IMR-90 (cell line): ENCODE results near the gene JPT2. TPM values are rescaled to one million over a fixed set of nuclear protein-coding genes. Genes with fewer than 3 reads are reported as not detected.

ENCODE experiments used
- ATAC-seq: fragments of 200-7000 bp; cut with Tn5 transposase; 2 replicates; pipeline ENCODE4 v1.9.1; 2020; ENCODE audit warnings: low read depth, mild to moderate bottlenecking, moderate library complexity
- BruUV-seq: library from RNA; stranded (reverse); fragments of 400-500 nt; replicated peaks from 2 replicates; lab custom pipeline; 2021; lab: Mats Ljungman, UMichigan
- CTCF ChIA-PET: fragments of 300-600 bp; formaldehyde crosslinking; extraction: SDS; loops from one replicate; lab custom pipeline; 2021; ENCODE audit warnings: antibody characterized with exemption; lab: Yijun Ruan, JAX
- POLR2A ChIA-PET: fragments of 300-600 bp; sonication (Branson Sonifier 250); formaldehyde crosslinking; loops from one replicate; lab custom pipeline; 2022; ENCODE audit warnings: antibody characterized with exemption; ENCODE audit not compliant: unreplicated experiment; lab: Charles Lee
- DNase-seq: peaks from one replicate; pipeline ENCODE4 v3.0.0; 2013
- H2AFZ ChIP-seq: replicated peaks from 2 replicates; pipeline ENCODE3; 2013; ENCODE audit warnings: low read length, mild to moderate bottlenecking; ENCODE audit not compliant: poor library complexity
- H2AK5ac ChIP-seq: 2 replicates; pipeline ENCODE4 v1.6.1; 2013; ENCODE audit warnings: low read depth, low read length, inconsistent platforms
- H2AK9ac ChIP-seq: replicated peaks from 2 replicates; pipeline ENCODE3; 2013; ENCODE audit warnings: mild to moderate bottlenecking, low read depth, low read length, moderate library complexity; ENCODE audit not compliant: poor library complexity
- H2BK120ac ChIP-seq: 2 replicates; pipeline ENCODE4 v1.6.1; 2013; ENCODE audit warnings: low read depth, low read length, inconsistent platforms
- H2BK15ac ChIP-seq: 3 replicates; pipeline ENCODE4 v1.6.1; 2013; ENCODE audit warnings: low read depth, low read length, inconsistent platforms
- H2BK20ac ChIP-seq: 2 replicates; pipeline ENCODE4 v1.6.1; 2013; ENCODE audit warnings: low read depth, mild to moderate bottlenecking, inconsistent platforms, low read length, moderate library complexity
- H2BK5ac ChIP-seq: 2 replicates; pipeline ENCODE4 v1.6.1; 2013; ENCODE audit warnings: mild to moderate bottlenecking, low read depth, low read length, inconsistent platforms; ENCODE audit not compliant: poor library complexity, severe bottlenecking
- H3K14ac ChIP-seq: replicated peaks from 2 replicates; pipeline ENCODE4 v1.6.1; 2013; ENCODE audit warnings: low read depth, low read length, inconsistent platforms
- H3K18ac ChIP-seq: 2 replicates; pipeline ENCODE4 v1.6.1; 2013; ENCODE audit warnings: low read depth, low read length, control low read depth
- H3K23ac ChIP-seq: 2 replicates; pipeline ENCODE4 v1.6.1; 2013; ENCODE audit warnings: low read depth, low read length, inconsistent platforms
- H3K27ac ChIP-seq: 2 replicates; pipeline ENCODE4 v1.5.1; 2013; ENCODE audit warnings: mild to moderate bottlenecking, control low read depth, low read length; ENCODE audit not compliant: insufficient read depth
- H3K27me3 ChIP-seq: 2 replicates; pipeline ENCODE4 v1.6.1; 2013; ENCODE audit warnings: low read length; ENCODE audit not compliant: control insufficient read depth, insufficient read depth
- H3K36me3 ChIP-seq: 2 replicates; pipeline ENCODE4 v1.6.1; 2013; ENCODE audit warnings: low read length, mixed read lengths; ENCODE audit not compliant: control insufficient read depth, insufficient read depth
- H3K4ac ChIP-seq: 2 replicates; pipeline ENCODE4 v1.6.1; 2013; ENCODE audit warnings: low read depth, low read length, inconsistent platforms
- H3K4me1 ChIP-seq: 2 replicates; pipeline ENCODE4 v1.6.1; 2013; ENCODE audit warnings: low read length, mixed read lengths; ENCODE audit not compliant: control insufficient read depth, insufficient read depth
- H3K4me2 ChIP-seq: 2 replicates; pipeline ENCODE4 v1.6.1; 2013; ENCODE audit warnings: low read depth, mild to moderate bottlenecking, control low read depth, low read length, moderate library complexity
- H3K4me3 ChIP-seq: 2 replicates; pipeline ENCODE4 v1.5.1; 2013; ENCODE audit warnings: low read depth, mild to moderate bottlenecking, control low read depth, low read length, moderate library complexity; ENCODE audit not compliant: insufficient read depth
- H3K56ac ChIP-seq: 2 replicates; pipeline ENCODE4 v1.6.1; 2013; ENCODE audit warnings: low read length, inconsistent platforms; ENCODE audit not compliant: insufficient read depth; ENCODE audit errors: extremely low read depth
- H3K79me1 ChIP-seq, 2 experiments: 2 replicates each; pipeline ENCODE4 v1.6.1; 2013; ENCODE audit warnings: low read length in 2 of 2, inconsistent platforms in 1 of 2, low read depth in 1 of 2
- H3K9ac ChIP-seq: 2 replicates; pipeline ENCODE4 v1.6.1; 2013; ENCODE audit warnings: low read depth, low read length, control low read depth
- H3K9me1 ChIP-seq: 2 replicates; pipeline ENCODE4 v1.6.1; 2013; ENCODE audit warnings: low read length, inconsistent platforms; ENCODE audit not compliant: insufficient read depth
- H3K9me3 ChIP-seq: 2 replicates; pipeline ENCODE4 v1.6.1; 2013; ENCODE audit warnings: low read length; ENCODE audit not compliant: control insufficient read depth, insufficient read depth
- H4K20me1 ChIP-seq: 2 replicates; pipeline ENCODE4 v1.6.1; 2013; ENCODE audit warnings: low read length, inconsistent platforms; ENCODE audit not compliant: insufficient read depth
- H4K5ac ChIP-seq: 2 replicates; pipeline ENCODE4 v1.6.1; 2013; ENCODE audit warnings: mild to moderate bottlenecking, low read depth, low read length, control low read depth
- H4K8ac ChIP-seq, 2 experiments: 2 replicates each; pipeline ENCODE4 v1.6.1; 2013; ENCODE audit warnings: low read depth in 2 of 2, low read length in 2 of 2, control low read depth in 1 of 2, inconsistent platforms in 1 of 2
- H4K91ac ChIP-seq: 2 replicates; pipeline ENCODE4 v1.6.1; 2013; ENCODE audit warnings: low read depth, low read length, inconsistent platforms; ENCODE audit not compliant: insufficient read depth
- BHLHE40 ChIP-seq: fragments of 150-350 bp; IDR thresholded peaks from 2 replicates; pipeline ENCODE4 v1.6.1; 2016; ENCODE audit warnings: mild to moderate bottlenecking, low read depth, low read length
- CHD1 ChIP-seq: IDR thresholded peaks from 2 replicates; pipeline ENCODE4 v1.6.1; 2012; ENCODE audit warnings: low read depth, low read length, improper control_type of control experiment
- MAFK ChIP-seq: IDR thresholded peaks from 2 replicates; pipeline ENCODE4 v1.6.1; 2012; ENCODE audit warnings: low read depth, low read length, improper control_type of control experiment
- MAZ ChIP-seq: IDR thresholded peaks from 2 replicates; pipeline ENCODE4 v1.6.1; 2012; ENCODE audit warnings: low read depth, mild to moderate bottlenecking, low read length, improper control_type of control experiment, moderate library complexity, borderline replicate concordance
- MXI1 ChIP-seq: IDR thresholded peaks from 2 replicates; pipeline ENCODE4 v1.6.1; 2012; ENCODE audit warnings: low read depth, mild to moderate bottlenecking, low read length, moderate library complexity, borderline replicate concordance
- NFE2L2 ChIP-seq: fragments of 150-350 bp; IDR thresholded peaks from 2 replicates; pipeline ENCODE4 v1.6.1; 2016; ENCODE audit warnings: low read depth, mild to moderate bottlenecking, low read length
- POLR2A ChIP-seq: IDR thresholded peaks from 2 replicates; pipeline ENCODE4 v1.6.1; 2012; ENCODE audit warnings: mild to moderate bottlenecking, low read depth, low read length
- RFX5 ChIP-seq: IDR thresholded peaks from 2 replicates; pipeline ENCODE4 v1.8.0; 2012; ENCODE audit warnings: low read depth, mild to moderate bottlenecking, low read length, moderate library complexity
- SMC3 ChIP-seq: fragments of 150-350 bp; IDR thresholded peaks from 2 replicates; pipeline ENCODE4 v1.6.1; 2016; ENCODE audit warnings: low read depth, mild to moderate bottlenecking, antibody characterized with exemption, low read length, moderate library complexity
- USF2 ChIP-seq: fragments of 150-350 bp; IDR thresholded peaks from 2 replicates; pipeline ENCODE4 v1.6.1; 2017; ENCODE audit warnings: mild to moderate bottlenecking, antibody characterized with exemption, low read length, low read depth
- WGBS, 2 experiments: methylation state at CpG; one replicate each; pipeline versions ENCODE4 v1.1.5 to v1.1.7; 2013; ENCODE audit warnings: missing lambda C conversion rate in 2 of 2; ENCODE audit not compliant: insufficient read length in 1 of 2; ENCODE audit errors: extremely low coverage in 2 of 2; 5-methylcytosine and 5-hydroxymethylcytosine counted together
- dilution Hi-C: fragments of 300-500 bp; cut with HindIII; formaldehyde crosslinking; loops from one replicate; pipeline ENCODE4 v1.14.3; 2018; ENCODE audit warnings: low sequenced_read_pairs; ENCODE audit not compliant: unreplicated experiment
- in situ Hi-C: fragments of 300-500 bp; cut with MboI; formaldehyde crosslinking; loops from 3 replicates; pipeline ENCODE4 v1.14.3; 2019; ENCODE audit warnings: low sequenced_read_pairs, inconsistent platforms, mixed read lengths
- intact Hi-C: fragments of 100-400 bp; cut with micrococcal nuclease; formaldehyde crosslinking; loops from 2 replicates; pipeline ENCODE4 v1.10.0; 2022
- polyA plus RNA-seq, 3 experiments: library from polyadenylated mRNA; depleted of rRNA; stranded (reverse); fragments of >200 nt; gene quantifications; 2 replicates each; pipeline ENCODE4 v1.2.3, GENCODE V29; 2012; ENCODE audit warnings: low replicate concordance in 1 of 3
- total RNA-seq: library from RNA; depleted of rRNA; stranded (reverse); fragments of >200 nt; gene quantifications from 2 replicates; pipeline ENCODE4 v1.2.3, GENCODE V29; 2012

JPT2 gene
- total and polyA plus RNA-seq, 2 of the 4 experiments (the other 2 are of a cell fraction), result 40.0 to 41.5 TPM

GRCh38 chr16:1640261-1640941 lies 37.7 kb upstream of the JPT2 start:
- TF ChIP-seq CHD1, result no peak
- TF ChIP-seq MXI1, result no peak
- TF ChIP-seq MAFK, result no peak
- TF ChIP-seq RFX5, result no peak
- TF ChIP-seq MAZ, result no peak
- no peak for TF ChIP-seq SMC3
- no peak for TF ChIP-seq POLR2A
- TF ChIP-seq NFE2L2, result no peak
- no peak for TF ChIP-seq BHLHE40
- TF ChIP-seq USF2, result no peak
- Histone ChIP-seq H2BK20ac (no peak overlapping the region), H3K4me3 (no peak overlapping the region), H3K9ac (no peak overlapping the region), H3K27me3 (no peaks in the 10 kb centered on the region), H3K9me3 (no peaks in the 10 kb centered on the region), H2AK9ac (no peak overlapping the region), H3K79me1 (peaks cover 18 to 40% of the 10 kb centered on the region in 2 experiments), H4K91ac (no peak overlapping the region), H3K14ac (no peak overlapping the region), H4K8ac (no peak overlapping the region), H2BK5ac (no peak overlapping the region), H2BK120ac (no peak overlapping the region), H3K18ac (no peak overlapping the region), H4K5ac (no peak overlapping the region), H3K4me1 (no peaks in the 10 kb centered on the region), H3K4ac (no peak overlapping the region), H3K36me3 (peaks cover 75% of the 10 kb centered on the region), H3K56ac (no peak overlapping the region), H3K23ac (no peak overlapping the region), H3K9me1 (peaks cover 5% of the 10 kb centered on the region), H2AFZ (no peak overlapping the region), H3K27ac (no peak overlapping the region), H2AK5ac (no peak overlapping the region), H4K20me1 (peaks cover 32% of the 10 kb centered on the region), H2BK15ac (no peak overlapping the region), H3K4me2 (no peak overlapping the region)
- intact Hi-C loops (no loop called here), in situ Hi-C loops (no loop called here), dilution Hi-C loops (no loop called here)
- CTCF ChIA-PET, result no interaction called here
- ATAC-seq, result no peak
- no peak for DNase-seq
- POLR2A ChIA-PET, result no interaction called here
- 92% methylated on average over 11 of the region's 20 CpGs; no CpG with 5 or more reads in 1 of the 2 experiments for WGBS, 2 experiments
- BruUV-seq, result no TSS peak
